Trophoblast cell (in vitro differentiated cells and primary cell): ENCODE data around the gene INPP5J.

Experiments used
- DNase-seq, 2 donors: peaks; one replicate each; pipeline ENCODE4 v3.0.0-alpha.2; 2016
- H2AFZ ChIP-seq: 2 replicates; pipeline ENCODE4 v1.6.1; 2013; ENCODE audit warnings: low read length, moderate library complexity, mild to moderate bottlenecking; ENCODE audit not compliant: insufficient read depth, poor library complexity
- H2AK5ac ChIP-seq: 2 replicates; pipeline ENCODE4 v1.6.1; 2013; ENCODE audit warnings: mild to moderate bottlenecking, low read length
- H2BK120ac ChIP-seq: 2 replicates; pipeline ENCODE4 v1.6.1; 2013; ENCODE audit warnings: low read length, mild to moderate bottlenecking, moderate library complexity; ENCODE audit not compliant: insufficient read depth, poor library complexity
- H2BK12ac ChIP-seq: 2 replicates; pipeline ENCODE4 v1.6.1; 2013; ENCODE audit warnings: mild to moderate bottlenecking, low read length, moderate library complexity
- H2BK5ac ChIP-seq: 2 replicates; pipeline ENCODE4 v1.6.1; 2013; ENCODE audit warnings: low read length, low read depth, moderate library complexity, mild to moderate bottlenecking; ENCODE audit not compliant: poor library complexity
- H3K14ac ChIP-seq: 2 replicates; pipeline ENCODE4 v1.6.1; 2013; ENCODE audit warnings: mild to moderate bottlenecking, low read length
- H3K18ac ChIP-seq: 2 replicates; pipeline ENCODE4 v1.6.1; 2013; ENCODE audit warnings: mild to moderate bottlenecking, low read length
- H3K23ac ChIP-seq: 2 replicates; pipeline ENCODE4 v1.6.1; 2013; ENCODE audit warnings: low read length
- H3K27ac ChIP-seq: 2 replicates; pipeline ENCODE4 v1.5.1; 2013; ENCODE audit warnings: low read depth, mild to moderate bottlenecking, inconsistent platforms, low read length, moderate library complexity
- H3K27me3 ChIP-seq: 2 replicates; pipeline ENCODE4 v1.6.1; 2013; ENCODE audit warnings: inconsistent platforms, mild to moderate bottlenecking, low read length, moderate library complexity; ENCODE audit not compliant: insufficient read depth
- H3K36me3 ChIP-seq, 2 experiments: 1 replicate in 1 of 2; 2 replicates in 1 of 2; pipeline ENCODE4 v1.6.1; 2013; ENCODE audit warnings: low read length in 2 of 2, mild to moderate bottlenecking in 2 of 2, moderate library complexity in 1 of 2; ENCODE audit not compliant: insufficient read depth in 2 of 2, control insufficient read depth in 1 of 2
- H3K4ac ChIP-seq: 2 replicates; pipeline ENCODE4 v1.6.1; 2013; ENCODE audit warnings: low read depth, mild to moderate bottlenecking, low read length, moderate library complexity
- H3K4me1 ChIP-seq, 2 experiments: 1 replicate in 1 of 2; 2 replicates in 1 of 2; pipeline ENCODE4 v1.6.1; 2013; ENCODE audit warnings: low read length in 2 of 2, mild to moderate bottlenecking in 2 of 2, moderate library complexity in 1 of 2; ENCODE audit not compliant: insufficient read depth in 2 of 2, control insufficient read depth in 1 of 2
- H3K4me2 ChIP-seq: 2 replicates; pipeline ENCODE4 v1.6.1; 2013; ENCODE audit warnings: inconsistent platforms, mild to moderate bottlenecking, low read length, moderate library complexity
- H3K4me3 ChIP-seq: 2 replicates; pipeline ENCODE4 v1.5.1; 2013; ENCODE audit warnings: mild to moderate bottlenecking, low read depth, low read length, inconsistent platforms
- H3K79me1 ChIP-seq: one replicate; pipeline ENCODE4 v1.6.1; 2013; ENCODE audit warnings: low read length
- H3K79me2 ChIP-seq: 2 replicates; pipeline ENCODE4 v1.6.1; 2013; ENCODE audit warnings: low read length, mild to moderate bottlenecking; ENCODE audit not compliant: control insufficient read depth, insufficient read depth, poor library complexity
- H3K9ac ChIP-seq: 2 replicates; pipeline ENCODE4 v1.6.1; 2013; ENCODE audit warnings: mild to moderate bottlenecking, low read length
- H3K9me3 ChIP-seq: 2 replicates; pipeline ENCODE4 v1.6.1; 2013; ENCODE audit warnings: low read depth, mild to moderate bottlenecking, control low read depth, inconsistent platforms, low read length; ENCODE audit not compliant: insufficient read depth
- H4K12ac ChIP-seq: 2 replicates; pipeline ENCODE4 v1.6.1; 2013; ENCODE audit warnings: low read depth, mild to moderate bottlenecking, low read length, moderate library complexity
- H4K8ac ChIP-seq: 2 replicates; pipeline ENCODE4 v1.6.1; 2013; ENCODE audit warnings: low read depth, mild to moderate bottlenecking, low read length, moderate library complexity
- H4K91ac ChIP-seq: one replicate; pipeline ENCODE4 v1.6.1; 2013; ENCODE audit warnings: low read depth, mild to moderate bottlenecking, low read length, moderate library complexity
- WGBS: extraction: QIAGEN DNeasy Blood & Tissue Kit; methylation state at CpG from one replicate; pipeline ENCODE4 v1.1.7; 2013; ENCODE audit warnings: missing lambda C conversion rate; ENCODE audit not compliant: insufficient read length, insufficient coverage; ENCODE audit errors: extremely low coverage; 5-methylcytosine and 5-hydroxymethylcytosine counted together

INPP5J gene

DNA sequence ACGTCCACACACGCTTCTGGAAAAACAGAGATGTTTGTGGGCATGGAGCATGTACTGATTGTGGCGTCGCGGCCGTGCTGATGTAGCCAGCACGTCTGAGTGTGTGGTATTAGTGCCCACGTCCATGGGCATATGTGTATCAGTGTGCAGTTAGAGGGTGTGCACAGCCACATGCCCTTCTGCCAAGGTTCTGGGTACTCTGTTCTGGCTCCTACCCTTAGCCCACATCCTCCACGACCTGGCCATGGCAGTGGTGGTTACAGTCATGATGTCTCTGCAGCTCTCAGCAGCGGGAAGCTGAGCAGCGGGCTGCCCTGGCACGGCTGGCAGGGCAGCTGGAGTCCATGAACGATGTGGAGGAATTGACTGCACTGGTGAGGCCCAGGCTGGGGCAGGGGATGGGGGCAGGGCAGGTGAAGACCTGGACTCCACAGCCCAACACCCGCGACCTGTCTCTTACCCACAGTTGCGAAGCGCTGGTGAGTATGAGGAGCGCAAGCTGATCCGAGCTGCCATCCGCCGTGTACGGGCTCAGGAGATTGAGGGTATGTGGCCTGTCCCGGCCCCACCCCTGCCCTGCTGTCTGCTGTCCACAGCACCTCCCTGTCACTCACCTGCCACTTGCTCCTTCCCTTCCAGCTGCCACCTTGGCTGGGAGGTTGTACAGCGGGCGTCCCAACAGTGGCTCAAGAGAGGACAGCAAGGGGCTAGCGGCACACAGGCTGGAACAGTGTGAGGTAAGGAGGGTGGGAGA, 34.4 kb upstream of the INPP5J start:
- no peak overlapping the region for H3K23ac ChIP-seq
- no CpG with 5 or more reads among the region's 26 CpGs for WGBS
- H4K91ac ChIP-seq: no peak overlapping the region
- H2BK12ac ChIP-seq: no peak overlapping the region
- H2AFZ ChIP-seq: no peak overlapping the region
- H3K4ac ChIP-seq: no peak overlapping the region
- peaks cover 13% of the 10 kb centered on the region for H3K79me1 ChIP-seq
- H3K36me3 ChIP-seq: peaks cover 68 to 74% of the 10 kb centered on the region in 2 experiments
- no peak overlapping the region for H3K18ac ChIP-seq
- DNase-seq: no peak
- H3K27me3 ChIP-seq: no peaks in the 10 kb centered on the region
- no peak overlapping the region for H2AK5ac ChIP-seq
- no peak overlapping the region for H3K14ac ChIP-seq
- H3K4me2 ChIP-seq: no peak overlapping the region
- H3K27ac ChIP-seq: no peak overlapping the region
- no peak overlapping the region for H2BK5ac ChIP-seq
- H3K9me3 ChIP-seq: peaks cover 3% of the 10 kb centered on the region
- H4K8ac ChIP-seq: no peak overlapping the region
- peaks cover 8% of the 10 kb centered on the region for H3K79me2 ChIP-seq
- no peak overlapping the region for H4K12ac ChIP-seq
- peaks cover 8 to 13% of the 10 kb centered on the region in 2 experiments for H3K4me1 ChIP-seq
- no peak overlapping the region for H3K4me3 ChIP-seq
- H3K9ac ChIP-seq: no peak overlapping the region
- no peak overlapping the region for H2BK120ac ChIP-seq

DNA sequence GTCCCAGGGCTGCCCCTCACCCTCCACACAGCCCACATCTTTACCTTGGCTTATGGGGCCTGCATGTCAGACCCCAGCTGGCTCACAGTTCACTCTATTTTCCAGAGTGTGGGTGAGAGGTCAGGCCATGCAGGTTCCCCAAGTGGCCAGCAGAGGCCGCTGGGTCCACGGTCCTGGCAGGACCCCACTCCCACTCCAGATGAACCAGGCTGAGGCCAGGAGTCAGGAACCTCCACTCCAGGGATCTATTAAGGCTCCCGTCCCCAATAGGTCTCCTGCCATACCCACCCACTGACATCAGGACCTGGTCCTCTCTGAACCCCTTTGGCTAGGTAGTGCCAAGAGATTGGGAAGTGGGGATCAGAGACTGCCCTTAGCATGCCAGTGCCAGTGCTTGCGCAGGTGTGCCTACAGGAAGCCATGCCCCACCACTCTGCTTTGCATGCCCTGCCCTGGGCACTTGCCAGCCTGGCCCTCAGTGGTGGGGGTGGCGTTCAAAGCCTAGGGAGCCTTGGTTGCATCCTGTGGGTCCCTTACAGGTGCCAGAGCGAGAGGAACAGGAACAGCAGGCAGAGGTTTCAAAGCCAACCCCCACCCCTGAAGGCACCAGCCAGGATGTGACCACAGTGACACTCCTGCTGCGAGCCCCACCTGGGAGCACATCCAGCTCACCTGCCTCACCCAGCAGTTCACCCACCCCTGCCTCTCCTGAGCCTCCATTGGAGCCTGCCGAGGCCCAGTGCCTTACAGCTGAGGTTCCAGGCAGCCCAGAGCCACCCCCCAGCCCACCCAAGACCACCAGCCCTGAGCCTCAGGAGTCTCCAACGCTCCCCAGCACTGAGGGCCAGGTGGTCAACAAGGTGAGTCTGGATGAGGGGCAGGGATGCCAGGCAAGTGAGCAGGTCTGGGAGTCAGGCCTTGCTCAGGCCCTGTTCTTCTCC, 33.3 kb upstream of the INPP5J start:
- Histone ChIP-seq H3K36me3 (peaks cover 75 to 82% of the 10 kb centered on the region in 2 experiments), H3K23ac (no peak overlapping the region), H3K27me3 (no peaks in the 10 kb centered on the region), H4K8ac (no peak overlapping the region), H3K79me1 (peaks cover 10% of the 10 kb centered on the region), H2AK5ac (no peak overlapping the region), H4K91ac (no peak overlapping the region), H3K4me2 (no peak overlapping the region), H3K9ac (no peak overlapping the region), H3K79me2 (peaks cover 4% of the 10 kb centered on the region), H2BK120ac (no peak overlapping the region), H3K18ac (no peak overlapping the region), H3K27ac (no peak overlapping the region), H2BK12ac (no peak overlapping the region), H3K4me1 (peaks cover 0 to 3% of the 10 kb centered on the region in 2 experiments), H2BK5ac (no peak overlapping the region), H3K14ac (no peak overlapping the region), H2AFZ (no peak overlapping the region), H4K12ac (no peak overlapping the region), H3K9me3 (peaks cover 3% of the 10 kb centered on the region), H3K4me3 (no peak overlapping the region), H3K4ac (no peak overlapping the region)
- no CpG with 5 or more reads among the region's 9 CpGs for WGBS
- peak in 1 of 2 donors; percentile 34 for DNase-seq

DNA sequence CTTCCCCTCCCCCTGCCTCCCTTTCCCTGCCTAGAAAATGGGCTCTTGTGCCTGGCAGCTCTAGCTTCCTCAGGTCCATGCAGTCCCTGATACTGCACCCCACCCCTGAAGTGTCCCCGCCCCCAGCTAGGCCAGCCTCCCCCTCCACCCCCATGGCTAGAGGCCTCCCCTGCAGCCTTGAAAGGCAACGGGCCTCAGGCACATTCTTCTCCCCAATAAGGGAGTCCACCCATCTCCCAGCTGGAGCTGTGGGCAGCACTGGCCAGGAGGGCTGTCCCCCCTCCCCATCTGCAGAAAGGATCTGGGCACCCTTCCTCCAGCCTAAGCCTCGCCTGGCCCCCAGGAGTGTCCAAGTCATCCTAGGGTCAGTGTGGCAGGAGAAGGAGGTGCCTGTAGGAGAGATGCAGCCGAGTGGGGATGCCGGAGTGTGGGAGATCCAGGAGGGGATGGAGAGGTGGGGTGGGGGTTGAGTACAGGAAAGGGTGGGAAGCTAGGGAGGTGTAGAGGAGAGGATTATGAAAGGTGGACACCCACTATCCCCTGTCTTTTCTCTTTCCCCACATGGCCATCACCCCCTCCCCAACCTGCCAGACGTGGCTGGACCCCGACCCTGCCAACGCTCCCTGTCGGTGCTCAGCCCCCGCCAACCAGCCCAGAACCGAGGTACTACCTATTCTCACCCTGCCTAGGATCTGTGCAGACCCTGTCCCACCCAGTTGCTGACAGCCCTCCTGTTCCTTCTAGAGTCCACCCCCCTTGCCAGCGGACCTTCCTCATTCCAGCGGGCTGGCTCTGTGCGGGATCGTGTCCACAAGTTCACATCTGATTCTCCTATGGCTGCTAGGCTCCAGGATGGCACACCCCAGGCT, 32.3 kb upstream of the INPP5J start:
- Histone ChIP-seq H3K18ac (no peak overlapping the region), H3K9me3 (peaks cover 3% of the 10 kb centered on the region), H3K4me2 (no peak overlapping the region), H2BK120ac (no peak overlapping the region), H3K4me3 (no peak overlapping the region), H4K8ac (no peak overlapping the region), H3K4me1 (no peaks in the 10 kb centered on the region), H3K23ac (no peak overlapping the region), H4K12ac (no peak overlapping the region), H4K91ac (no peak overlapping the region), H3K27ac (no peak overlapping the region), H2BK12ac (no peak overlapping the region), H3K36me3 (peaks cover 84 to 92% of the 10 kb centered on the region in 2 experiments), H3K79me1 (peaks cover 1% of the 10 kb centered on the region), H3K14ac (no peak overlapping the region), H2BK5ac (no peak overlapping the region), H2AK5ac (no peak overlapping the region), H3K79me2 (no peaks in the 10 kb centered on the region), H3K4ac (no peak overlapping the region), H3K27me3 (no peaks in the 10 kb centered on the region), H2AFZ (no peak overlapping the region), H3K9ac (no peak overlapping the region)
- WGBS: no CpG with 5 or more reads among the region's 15 CpGs
- no peak for DNase-seq
